Natural killer cell (primary cell): ENCODE data around the gene OR51A7. TPM values are rescaled to one million over a fixed set of nuclear protein-coding genes. Genes with fewer than 3 reads are reported as not detected.

Experiments used
- ATAC-seq, 3 donors: fragments of 150-1000 bp in 2 of 3; fragments of 200-7000 bp in 1 of 3; cut with Tn5 transposase; 1 replicate in 1 of 3; 2 replicates in 2 of 3; pipeline ENCODE4 v1.10.0; 2021; ENCODE audit warnings: mild to moderate bottlenecking in 2 of 3, moderate library complexity in 2 of 3
- DNase-seq, 2 donors: peaks; one replicate each; pipeline versions ENCODE4 v3.0.0 to v3.0.0-alpha.2; 2013 to 2021; ENCODE audit warnings: mixed read lengths in 1 of 2
- H3K27ac ChIP-seq: one replicate; pipeline ENCODE4 v1.5.1; 2013; ENCODE audit warnings: mild to moderate bottlenecking, low read length
- H3K27me3 ChIP-seq: one replicate; pipeline ENCODE4 v1.6.1; 2013; ENCODE audit warnings: low read length; ENCODE audit not compliant: control insufficient read depth, insufficient read depth
- H3K36me3 ChIP-seq: one replicate; pipeline ENCODE4 v1.6.1; 2013; ENCODE audit warnings: low read length; ENCODE audit not compliant: control insufficient read depth, insufficient read depth
- H3K4me1 ChIP-seq: one replicate; pipeline ENCODE4 v1.6.1; 2013; ENCODE audit warnings: low read length; ENCODE audit not compliant: control insufficient read depth, insufficient read depth
- H3K4me3 ChIP-seq: one replicate; pipeline ENCODE4 v1.5.1; 2013; ENCODE audit warnings: low read length
- H3K9me3 ChIP-seq: one replicate; pipeline ENCODE4 v1.6.1; 2013; ENCODE audit warnings: low read length; ENCODE audit not compliant: control insufficient read depth, insufficient read depth
- H3K27ac Mint-ChIP-seq, 2 donors: one replicate each; pipeline ENCODE4 v1.8.0; 2022; ENCODE audit warnings: mild to moderate bottlenecking in 2 of 2, mixed read lengths in 2 of 2, moderate library complexity in 1 of 2
- H3K27me3 Mint-ChIP-seq, 2 donors: one replicate each; pipeline ENCODE4 v1.8.0; 2022; ENCODE audit warnings: low read depth in 2 of 2, mixed read lengths in 2 of 2
- H3K36me3 Mint-ChIP-seq: one replicate; pipeline ENCODE4 v1.8.0; 2022; ENCODE audit warnings: mixed read lengths
- H3K4me1 Mint-ChIP-seq, 2 donors: one replicate each; pipeline ENCODE4 v1.8.0; 2022; ENCODE audit warnings: mixed read lengths in 2 of 2
- H3K4me3 Mint-ChIP-seq: one replicate; pipeline ENCODE4 v1.8.0; 2022; ENCODE audit warnings: mild to moderate bottlenecking, moderate library complexity, mixed read lengths
- H3K9me3 Mint-ChIP-seq, 2 donors: one replicate each; pipeline ENCODE4 v1.8.0; 2022; ENCODE audit warnings: mixed read lengths in 2 of 2
- WGBS: methylation state at CpG from one replicate; pipeline ENCODE4 v1.1.7; 2013; ENCODE audit warnings: missing lambda C conversion rate; ENCODE audit not compliant: insufficient coverage; 5-methylcytosine and 5-hydroxymethylcytosine counted together
- intact Hi-C: fragments of 100-400 bp; cut with micrococcal nuclease; formaldehyde crosslinking; loops from one replicate; pipeline ENCODE4 v1.14.2; 2022
- total RNA-seq, 4 donors: library from RNA; stranded (reverse); fragments of 120-200 nt in 1 of 4; gene quantifications; one replicate each; pipeline versions ENCODE4 v1.2.3 to v1.2.4, GENCODE V29; 2013 to 2022
- TF ChIP-seq, protein P1 (sequence below): fragments of 200-600 bp; IDR thresholded peaks from one replicate; pipeline ENCODE4 v1.8.0; 2022; ENCODE audit warnings: antibody characterized with exemption

OR51A7 gene
- total RNA-seq, 3 donors from 2014 or later (not counting 1 experiment from before 2014, with no cell fraction given): not detected

DNA sequence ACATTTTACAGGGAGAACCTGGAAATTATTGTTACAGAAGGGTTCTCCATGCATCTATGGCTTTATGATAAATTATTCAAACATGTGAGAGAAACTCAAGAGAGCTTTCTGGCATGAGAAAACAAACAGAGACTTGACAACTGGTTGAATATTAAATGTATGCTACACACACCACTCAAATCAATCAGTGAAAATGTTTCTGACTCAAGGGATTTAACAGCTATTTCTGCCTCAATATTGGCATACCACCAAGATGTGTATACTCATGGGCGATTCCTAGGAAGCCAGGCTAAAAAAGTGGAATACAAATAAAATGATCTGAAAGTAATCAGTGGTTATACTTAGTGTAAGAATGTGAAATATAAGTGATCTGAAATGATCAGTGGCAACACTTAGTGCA, 37.7 kb upstream of the OR51A7 start:
- Histone ChIP-seq H3K9me3 (no peaks in the 10 kb centered on the region), H3K4me3 (no peak overlapping the region), H3K27me3 (no peaks in the 10 kb centered on the region), H3K4me1 (no peaks in the 10 kb centered on the region), H3K36me3 (no peaks in the 10 kb centered on the region), H3K27ac (no peak overlapping the region)
- peaks cover 3 to 7% of the 10 kb centered on the region in 2 donors for H3K9me3 Mint-ChIP-seq
- no peak for DNase-seq
- no peak overlapping the region for H3K4me3 Mint-ChIP-seq
- no peak for ATAC-seq
- intact Hi-C loops: no loop called here
- no peak overlapping the region for H3K27ac Mint-ChIP-seq
- H3K4me1 Mint-ChIP-seq: no peaks in the 10 kb centered on the region
- 73% methylated on average over 1 of the region's 1 CpG for WGBS
- no peaks in the 10 kb centered on the region for H3K27me3 Mint-ChIP-seq
- TF ChIP-seq, protein P1, sequence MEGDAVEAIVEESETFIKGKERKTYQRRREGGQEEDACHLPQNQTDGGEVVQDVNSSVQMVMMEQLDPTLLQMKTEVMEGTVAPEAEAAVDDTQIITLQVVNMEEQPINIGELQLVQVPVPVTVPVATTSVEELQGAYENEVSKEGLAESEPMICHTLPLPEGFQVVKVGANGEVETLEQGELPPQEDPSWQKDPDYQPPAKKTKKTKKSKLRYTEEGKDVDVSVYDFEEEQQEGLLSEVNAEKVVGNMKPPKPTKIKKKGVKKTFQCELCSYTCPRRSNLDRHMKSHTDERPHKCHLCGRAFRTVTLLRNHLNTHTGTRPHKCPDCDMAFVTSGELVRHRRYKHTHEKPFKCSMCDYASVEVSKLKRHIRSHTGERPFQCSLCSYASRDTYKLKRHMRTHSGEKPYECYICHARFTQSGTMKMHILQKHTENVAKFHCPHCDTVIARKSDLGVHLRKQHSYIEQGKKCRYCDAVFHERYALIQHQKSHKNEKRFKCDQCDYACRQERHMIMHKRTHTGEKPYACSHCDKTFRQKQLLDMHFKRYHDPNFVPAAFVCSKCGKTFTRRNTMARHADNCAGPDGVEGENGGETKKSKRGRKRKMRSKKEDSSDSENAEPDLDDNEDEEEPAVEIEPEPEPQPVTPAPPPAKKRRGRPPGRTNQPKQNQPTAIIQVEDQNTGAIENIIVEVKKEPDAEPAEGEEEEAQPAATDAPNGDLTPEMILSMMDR: no peak
- H3K36me3 Mint-ChIP-seq: no peaks in the 10 kb centered on the region

DNA sequence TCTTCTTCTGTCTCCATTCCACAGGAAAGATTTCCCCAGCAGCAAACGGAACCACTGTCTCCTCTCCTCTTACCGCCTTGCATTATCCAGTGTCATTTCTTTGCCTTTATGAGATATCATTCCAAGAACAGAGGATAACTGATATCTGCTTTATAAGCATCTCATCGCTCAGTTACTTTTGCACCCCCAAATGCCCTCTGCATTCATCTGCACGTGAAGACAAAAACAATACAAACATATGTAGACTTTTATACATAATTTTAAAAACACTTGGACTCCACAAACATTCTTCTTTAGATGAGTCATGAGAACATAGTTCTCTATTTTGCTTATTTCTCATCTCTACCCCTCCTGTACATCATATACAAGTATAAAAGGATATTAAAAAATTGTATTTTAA, 22.4 kb upstream of the OR51A7 start:
- no peak for ATAC-seq
- WGBS: 88% methylated on average over 4 of the region's 4 CpGs
- Histone ChIP-seq H3K27ac (no peak overlapping the region), H3K27me3 (no peaks in the 10 kb centered on the region), H3K9me3 (no peaks in the 10 kb centered on the region), H3K4me3 (no peak overlapping the region), H3K36me3 (no peaks in the 10 kb centered on the region), H3K4me1 (no peaks in the 10 kb centered on the region)
- Mint-ChIP-seq H3K4me3 (no peak overlapping the region), H3K36me3 (no peaks in the 10 kb centered on the region), H3K9me3 (no peaks in the 10 kb centered on the region), H3K4me1 (no peaks in the 10 kb centered on the region), H3K27ac (no peak overlapping the region), H3K27me3 (no peaks in the 10 kb centered on the region)
- no peak for DNase-seq
- intact Hi-C loops: no loop called here
- TF ChIP-seq, protein P1: no peak

DNA sequence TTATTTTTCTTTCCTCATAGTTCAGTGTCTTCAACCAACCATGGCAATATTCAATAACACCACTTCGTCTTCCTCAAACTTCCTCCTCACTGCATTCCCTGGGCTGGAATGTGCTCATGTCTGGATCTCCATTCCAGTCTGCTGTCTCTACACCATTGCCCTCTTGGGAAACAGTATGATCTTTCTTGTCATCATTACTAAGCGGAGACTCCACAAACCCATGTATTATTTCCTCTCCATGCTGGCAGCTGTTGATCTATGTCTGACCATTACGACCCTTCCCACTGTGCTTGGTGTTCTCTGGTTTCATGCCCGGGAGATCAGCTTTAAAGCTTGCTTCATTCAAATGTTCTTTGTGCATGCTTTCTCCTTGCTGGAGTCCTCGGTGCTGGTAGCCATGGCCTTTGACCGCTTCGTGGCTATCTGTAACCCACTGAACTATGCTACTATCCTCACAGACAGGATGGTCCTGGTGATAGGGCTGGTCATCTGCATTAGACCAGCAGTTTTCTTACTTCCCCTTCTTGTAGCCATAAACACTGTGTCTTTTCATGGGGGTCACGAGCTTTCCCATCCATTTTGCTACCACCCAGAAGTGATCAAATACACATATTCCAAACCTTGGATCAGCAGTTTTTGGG, 21.6 kb upstream of the OR51A7 start, which contains the start of gene OR51T1:
OR51T1 (plus strand) TSS at position 41 of the 641 bp plus-strand sequence; CDS start at position 41, 0 bp downstream.
- no peaks in the 10 kb centered on the region for H3K9me3 Mint-ChIP-seq
- 85% methylated on average over 8 of the region's 8 CpGs for WGBS

More for the DNA sequence above, 21.6 kb upstream of the OR51A7 start, which contains the start of gene OR51T1:
- intact Hi-C loops: no loop called here
- H3K4me3 Mint-ChIP-seq: no peak within 1 kb of the TSS
- Histone ChIP-seq H3K4me3 (no peak within 1 kb of the TSS), H3K9me3 (no peaks in the 10 kb centered on the region), H3K4me1 (no peaks in the 10 kb centered on the region), H3K27me3 (no peaks in the 10 kb centered on the region), H3K27ac (no peak within 1 kb of the TSS), H3K36me3 (no peaks in the 10 kb centered on the region)
- no peak within 1 kb of the TSS for H3K27ac Mint-ChIP-seq
- no peaks in the 10 kb centered on the region for H3K36me3 Mint-ChIP-seq
- TF ChIP-seq, protein P1: no peak
- no peaks in the 10 kb centered on the region for H3K27me3 Mint-ChIP-seq
- no peak for DNase-seq
- no peak for ATAC-seq
- no peaks in the 10 kb centered on the region for H3K4me1 Mint-ChIP-seq
